ENCODE data around the gene B4GALNT3.

DNA sequence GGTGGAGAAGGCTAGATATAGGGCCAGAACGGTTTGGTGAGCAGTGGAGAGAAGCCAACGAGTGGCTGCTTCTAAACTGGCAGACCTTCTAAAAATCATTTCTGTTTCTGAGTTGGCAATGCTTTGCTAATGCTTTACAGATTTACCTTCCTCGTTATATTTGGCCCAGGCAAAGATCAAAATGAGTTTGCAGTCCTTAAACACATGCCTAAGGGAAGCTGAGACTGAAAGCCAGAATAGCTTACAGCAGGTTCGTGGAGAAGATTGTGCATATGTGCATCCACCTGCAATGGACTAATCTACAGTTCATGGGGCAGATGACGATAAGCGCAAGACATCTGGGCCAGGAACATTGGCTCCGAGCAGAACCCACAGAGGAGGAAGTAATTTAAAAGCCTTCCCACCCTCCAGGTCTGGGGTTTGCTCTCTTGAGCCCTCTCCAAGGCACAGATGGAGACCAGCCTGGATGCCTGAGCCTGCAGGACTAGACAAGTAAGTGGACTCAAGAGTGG lies 104.1 kb downstream of the B4GALNT3 start:
- TF ChIP-seq, protein P1, sequence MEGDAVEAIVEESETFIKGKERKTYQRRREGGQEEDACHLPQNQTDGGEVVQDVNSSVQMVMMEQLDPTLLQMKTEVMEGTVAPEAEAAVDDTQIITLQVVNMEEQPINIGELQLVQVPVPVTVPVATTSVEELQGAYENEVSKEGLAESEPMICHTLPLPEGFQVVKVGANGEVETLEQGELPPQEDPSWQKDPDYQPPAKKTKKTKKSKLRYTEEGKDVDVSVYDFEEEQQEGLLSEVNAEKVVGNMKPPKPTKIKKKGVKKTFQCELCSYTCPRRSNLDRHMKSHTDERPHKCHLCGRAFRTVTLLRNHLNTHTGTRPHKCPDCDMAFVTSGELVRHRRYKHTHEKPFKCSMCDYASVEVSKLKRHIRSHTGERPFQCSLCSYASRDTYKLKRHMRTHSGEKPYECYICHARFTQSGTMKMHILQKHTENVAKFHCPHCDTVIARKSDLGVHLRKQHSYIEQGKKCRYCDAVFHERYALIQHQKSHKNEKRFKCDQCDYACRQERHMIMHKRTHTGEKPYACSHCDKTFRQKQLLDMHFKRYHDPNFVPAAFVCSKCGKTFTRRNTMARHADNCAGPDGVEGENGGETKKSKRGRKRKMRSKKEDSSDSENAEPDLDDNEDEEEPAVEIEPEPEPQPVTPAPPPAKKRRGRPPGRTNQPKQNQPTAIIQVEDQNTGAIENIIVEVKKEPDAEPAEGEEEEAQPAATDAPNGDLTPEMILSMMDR (IDR thresholded peaks at IDR 0.05): no peak
- TF ChIP-seq POLR2AphosphoS5 (IDR thresholded peaks at IDR 0.05; ENCODE audit: low read depth, low read length): no peak
- TF ChIP-seq, protein P2, sequence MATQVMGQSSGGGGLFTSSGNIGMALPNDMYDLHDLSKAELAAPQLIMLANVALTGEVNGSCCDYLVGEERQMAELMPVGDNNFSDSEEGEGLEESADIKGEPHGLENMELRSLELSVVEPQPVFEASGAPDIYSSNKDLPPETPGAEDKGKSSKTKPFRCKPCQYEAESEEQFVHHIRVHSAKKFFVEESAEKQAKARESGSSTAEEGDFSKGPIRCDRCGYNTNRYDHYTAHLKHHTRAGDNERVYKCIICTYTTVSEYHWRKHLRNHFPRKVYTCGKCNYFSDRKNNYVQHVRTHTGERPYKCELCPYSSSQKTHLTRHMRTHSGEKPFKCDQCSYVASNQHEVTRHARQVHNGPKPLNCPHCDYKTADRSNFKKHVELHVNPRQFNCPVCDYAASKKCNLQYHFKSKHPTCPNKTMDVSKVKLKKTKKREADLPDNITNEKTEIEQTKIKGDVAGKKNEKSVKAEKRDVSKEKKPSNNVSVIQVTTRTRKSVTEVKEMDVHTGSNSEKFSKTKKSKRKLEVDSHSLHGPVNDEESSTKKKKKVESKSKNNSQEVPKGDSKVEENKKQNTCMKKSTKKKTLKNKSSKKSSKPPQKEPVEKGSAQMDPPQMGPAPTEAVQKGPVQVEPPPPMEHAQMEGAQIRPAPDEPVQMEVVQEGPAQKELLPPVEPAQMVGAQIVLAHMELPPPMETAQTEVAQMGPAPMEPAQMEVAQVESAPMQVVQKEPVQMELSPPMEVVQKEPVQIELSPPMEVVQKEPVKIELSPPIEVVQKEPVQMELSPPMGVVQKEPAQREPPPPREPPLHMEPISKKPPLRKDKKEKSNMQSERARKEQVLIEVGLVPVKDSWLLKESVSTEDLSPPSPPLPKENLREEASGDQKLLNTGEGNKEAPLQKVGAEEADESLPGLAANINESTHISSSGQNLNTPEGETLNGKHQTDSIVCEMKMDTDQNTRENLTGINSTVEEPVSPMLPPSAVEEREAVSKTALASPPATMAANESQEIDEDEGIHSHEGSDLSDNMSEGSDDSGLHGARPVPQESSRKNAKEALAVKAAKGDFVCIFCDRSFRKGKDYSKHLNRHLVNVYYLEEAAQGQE (IDR thresholded peaks at IDR 0.05; ENCODE audit: insufficient read depth in 1 of 2, low read depth in 2 of 2, low read length in 1 of 2): no peak
- TF ChIP-seq SIN3A (IDR thresholded peaks at IDR 0.05; ENCODE audit: borderline replicate concordance, insufficient read depth, low read depth, low read length): no peak
- no peak for TF ChIP-seq TCF7L2 (IDR thresholded peaks at IDR 0.05; ENCODE audit: low read depth, low read length)
